SK-N-MC (cell line): ENCODE results near the gene TIMM50.

Source experiments
- DNase-seq: peaks from one replicate; pipeline ENCODE4 v3.0.0-alpha.2; 2011; ENCODE audit warnings: low read depth, low spot score
- H3K27ac ChIP-seq: fragments of 200-600 bp; sonication (generic); 2 replicates; pipeline ENCODE4 v1.5.1; 2016; ENCODE audit warnings: mixed run types
- H3K36me3 ChIP-seq: fragments of 200-600 bp; sonication (generic); 2 replicates; pipeline ENCODE4 v1.6.1; 2017; ENCODE audit warnings: antibody characterized with exemption, low read length, mixed read lengths; ENCODE audit not compliant: insufficient read depth
- H3K4me3 ChIP-seq: fragments of 200-600 bp; sonication (generic); 2 replicates; pipeline ENCODE4 v1.5.1; 2016
- H3K9ac ChIP-seq: fragments of 200-600 bp; sonication (generic); 2 replicates; pipeline ENCODE4 v1.8.0; 2017; ENCODE audit warnings: mixed run types, mixed read lengths; ENCODE audit not compliant: insufficient read length
- H3K9me3 ChIP-seq: fragments of 200-600 bp; sonication (generic); 2 replicates; pipeline ENCODE4 v1.6.1; 2017; ENCODE audit warnings: low read depth, mild to moderate bottlenecking, antibody characterized with exemption, low read length, moderate library complexity, mixed read lengths
- EZH2 ChIP-seq: fragments of 200-600 bp; sonication (generic); IDR thresholded peaks from one replicate; pipeline ENCODE4 v1.6.1; 2017; ENCODE audit warnings: antibody characterized with exemption
- FOXP2 ChIP-seq: optimal IDR thresholded peaks from 2 replicates; pipeline ENCODE3; 2011; ENCODE audit warnings: mild to moderate bottlenecking, moderate library complexity; ENCODE audit not compliant: insufficient read depth; ENCODE audit errors: extremely low read length, control extremely low read depth
- POLR2AphosphoS5 ChIP-seq: IDR thresholded peaks from 2 replicates; pipeline ENCODE4 v1.6.1; 2012; ENCODE audit warnings: mild to moderate bottlenecking, low read depth, low read length, borderline replicate concordance

The TIMM50 gene

GRCh38 chr19:39531834-39532232 is 51.2 kb downstream of the TIMM50 start:
- Histone ChIP-seq H3K27ac (no peak overlapping the region), H3K9me3 (no peaks in the 10 kb centered on the region), H3K9ac (peak overlapping the region; percentile 87), H3K36me3 (no peaks in the 10 kb centered on the region), H3K4me3 (peak overlapping the region; percentile 94)
- TF ChIP-seq EZH2 (no peak), POLR2AphosphoS5 (no peak), FOXP2 (no peak)
- no peak for DNase-seq

- Histone ChIP-seq H3K27ac (no peak within 1 kb of the TSS), H3K9me3 (no peaks in the 10 kb centered on the region), H3K36me3 (no peaks in the 10 kb centered on the region), H3K9ac (peak within 1 kb of the TSS; percentile 87), H3K4me3 (peak within 1 kb of the TSS; percentile 94)
- TF ChIP-seq FOXP2, result no peak
- TF ChIP-seq EZH2, result no peak
- peak; percentile 93 for TF ChIP-seq POLR2AphosphoS5
- peak; percentile 90 for DNase-seq
Observed at GRCh38 chr19:39532233-39533002, 51.8 kb downstream of the TIMM50 start, which contains the start of gene EID2B. TSS of gene EID2B (minus strand) at chr19:39532852. CDS start at chr19:39532802, 50 bp downstream.

GRCh38 chr19:39533003-39533512 is 52.4 kb downstream of the TIMM50 start:
- H3K9ac ChIP-seq, result no peak overlapping the region
- TF ChIP-seq FOXP2 (no peak), EZH2 (no peak), POLR2AphosphoS5 (no peak)
- no peaks in the 10 kb centered on the region for H3K9me3 ChIP-seq
- no peak overlapping the region for H3K27ac ChIP-seq
- no peaks in the 10 kb centered on the region for H3K36me3 ChIP-seq
- peak overlapping the region; percentile 94 for H3K4me3 ChIP-seq
- no peak for DNase-seq

- DNase-seq, result no peak
- H3K4me3 ChIP-seq, result no peak overlapping the region
- no peak overlapping the region for H3K9ac ChIP-seq
- TF ChIP-seq POLR2AphosphoS5 (no peak), EZH2 (no peak), FOXP2 (no peak)
- H3K36me3 ChIP-seq, result no peaks in the 10 kb centered on the region
- H3K9me3 ChIP-seq, result no peaks in the 10 kb centered on the region
- H3K27ac ChIP-seq, result no peak overlapping the region
Observed at GRCh38 chr19:39533791-39534190, 53.2 kb downstream of the TIMM50 start.

GRCh38 chr19:39539165-39539517 is 58.5 kb downstream of the TIMM50 start:
- peak overlapping the region; percentile 90 for H3K4me3 ChIP-seq
- H3K36me3 ChIP-seq, result no peaks in the 10 kb centered on the region
- no peak overlapping the region for H3K27ac ChIP-seq
- H3K9me3 ChIP-seq, result no peaks in the 10 kb centered on the region
- H3K9ac ChIP-seq, result peak overlapping the region; percentile 88
- TF ChIP-seq FOXP2, result no peak
- TF ChIP-seq EZH2, result no peak
- TF ChIP-seq POLR2AphosphoS5, result no peak
- DNase-seq, result no peak

GRCh38 chr19:39539518-39540332 is 59.1 kb downstream of the TIMM50 start, which contains the start of gene EID2:
TSS of gene EID2 (minus strand) at chr19:39540161. CDS start at chr19:39540079, 82 bp downstream.
- TF ChIP-seq EZH2 (no peak), FOXP2 (no peak), POLR2AphosphoS5 (peak; percentile 91)
- Histone ChIP-seq H3K36me3 (no peaks in the 10 kb centered on the region), H3K4me3 (peak within 1 kb of the TSS; percentile 90), H3K27ac (no peak within 1 kb of the TSS), H3K9me3 (no peaks in the 10 kb centered on the region), H3K9ac (peak within 1 kb of the TSS; percentile 88)
- peak; percentile 90 for DNase-seq

- no peaks in the 10 kb centered on the region for H3K9me3 ChIP-seq
- H3K36me3 ChIP-seq, result no peaks in the 10 kb centered on the region
- DNase-seq, result no peak
- H3K27ac ChIP-seq, result no peak overlapping the region
- peak overlapping the region; percentile 11 for H3K9ac ChIP-seq
- peak overlapping the region; percentile 90 for H3K4me3 ChIP-seq
- no peak for TF ChIP-seq EZH2
Observed at GRCh38 chr19:39540333-39540673, 59.7 kb downstream of the TIMM50 start.
